Bronchial epithelial cell (primary cell): Measurements from ENCODE around the gene LTBP1. TPM values are rescaled to one million over a fixed set of nuclear protein-coding genes. Genes with fewer than 3 reads are reported as not detected.

ENCODE experiments used
- DNase-seq: peaks from one replicate; pipeline ENCODE4 v3.0.0-alpha.2; 2010; ENCODE audit warnings: low read depth
- FAIRE-seq: peaks from 2 replicates; lab custom pipeline; 2011; peaks lifted over from hg19 to GRCh38; lab: Jason Lieb, UNC
- H3K27me3 ChIP-seq: 2 replicates; pipeline ENCODE4 v1.5.1; 2011; ENCODE audit warnings: low read length; ENCODE audit not compliant: control insufficient read depth, insufficient read depth
- H3K36me3 ChIP-seq: 2 replicates; pipeline ENCODE4 v1.5.1; 2011; ENCODE audit warnings: low read length; ENCODE audit not compliant: control insufficient read depth, insufficient read depth
- H3K4me3 ChIP-seq: 2 replicates; pipeline ENCODE4 v1.5.1; 2011; ENCODE audit warnings: mild to moderate bottlenecking, low read depth, low read length, control low read depth
- CTCF ChIP-seq: IDR thresholded peaks from 2 replicates; pipeline ENCODE4 v1.5.1; 2011; ENCODE audit warnings: mild to moderate bottlenecking, moderate library complexity, low read length, control low read depth, inconsistent platforms; ENCODE audit not compliant: insufficient read depth, severe bottlenecking
- total RNA-seq: library from RNA; depleted of rRNA; stranded (reverse); fragments of >200 nt; gene quantifications from 2 replicates; pipeline ENCODE4 v1.2.1, GENCODE V29; 2014

LTBP1 gene
- total RNA-seq, 1 donor from 2014 or later, result 6.6 TPM

GRCh38 chr2:33021542-33022227 is 74.9 kb downstream of the LTBP1 start:
- Histone ChIP-seq H3K27me3 (no peaks in the 10 kb centered on the region), H3K36me3 (no peaks in the 10 kb centered on the region), H3K4me3 (no peak overlapping the region)
- DNase-seq (no peak), FAIRE-seq (no peak)
- TF ChIP-seq CTCF, result no peak

- H3K4me3 ChIP-seq, result no peak overlapping the region
- TF ChIP-seq CTCF, result no peak
- H3K36me3 ChIP-seq, result no peaks in the 10 kb centered on the region
- FAIRE-seq, result no peak
- H3K27me3 ChIP-seq, result no peaks in the 10 kb centered on the region
- DNase-seq, result no peak
These were observed 75.7 kb downstream of the LTBP1 start for GRCh38 chr2:33022395-33022985.

- Histone ChIP-seq H3K4me3 (no peak overlapping the region), H3K36me3 (no peaks in the 10 kb centered on the region), H3K27me3 (no peaks in the 10 kb centered on the region)
- DNase-seq (peak; percentile 87), FAIRE-seq (no peak)
- TF ChIP-seq CTCF, result no peak
These were observed 76.4 kb downstream of the LTBP1 start for GRCh38 chr2:33022989-33023727.

- Histone ChIP-seq H3K4me3 (no peak overlapping the region), H3K27me3 (no peaks in the 10 kb centered on the region), H3K36me3 (no peaks in the 10 kb centered on the region)
- DNase-seq (peak; percentile 34), FAIRE-seq (no peak)
- no peak for TF ChIP-seq CTCF
These were observed 77.2 kb downstream of the LTBP1 start for GRCh38 chr2:33023728-33024500.

GRCh38 chr2:33024758-33025157 is 78.0 kb downstream of the LTBP1 start:
- Histone ChIP-seq H3K36me3 (no peaks in the 10 kb centered on the region), H3K4me3 (no peak overlapping the region), H3K27me3 (no peaks in the 10 kb centered on the region)
- no peak for DNase-seq
- FAIRE-seq, result no peak
- TF ChIP-seq CTCF, result no peak
